Measurements from ENCODE around the gene RNF167.

DNA sequence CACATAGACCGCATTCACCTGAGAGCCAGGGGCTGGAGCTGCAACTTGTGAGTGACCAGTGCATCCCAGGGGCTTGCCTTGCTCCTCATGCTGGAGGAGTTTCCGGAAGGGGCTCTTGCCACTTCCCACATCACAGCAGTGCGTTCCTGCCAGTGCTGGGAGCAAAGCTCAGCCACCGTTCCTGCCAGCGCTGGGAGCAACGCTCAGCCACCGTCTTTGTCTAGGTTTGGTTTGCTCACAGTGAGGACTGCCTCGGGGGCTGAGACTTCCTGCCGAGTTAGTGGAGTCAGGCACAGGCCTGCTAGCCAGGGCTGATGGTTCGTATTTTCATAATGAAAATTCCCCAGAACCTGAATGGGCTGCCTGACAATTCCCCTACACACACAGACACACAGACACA, 31.8 kb upstream of the RNF167 start:
- no peak for TF ChIP-seq EZH2 (IDR thresholded peaks at IDR 0.05; ENCODE audit: insufficient read depth, poor library complexity, severe bottlenecking)
- TF ChIP-seq EZH2phosphoT487 (IDR thresholded peaks at IDR 0.05; ENCODE audit: insufficient read depth, low read depth): no peak
